Parietal lobe (tissue), 2 donors: ENCODE measurements around the gene CDK5R1. TPM values are rescaled to one million over a fixed set of nuclear protein-coding genes. Genes with fewer than 3 reads are reported as not detected.

Source experiments
- small RNA-seq: library from RNA; depleted of rRNA; stranded (forward); fragments of <200 nt; gene quantifications from one replicate; pipeline ENCODE3, GENCODE V24; 2014; ENCODE audit warnings: low replicate concordance
- total RNA-seq: library from RNA; depleted of rRNA; stranded (reverse); fragments of >200 nt; gene quantifications from one replicate; pipeline ENCODE4 v1.2.3, GENCODE V29; 2014

The CDK5R1 gene
- 250 TPM for total RNA-seq

GRCh38 chr17:32486701-32487472, at the start of gene CDK5R1:
Gene CDK5R1, plus strand, starts transcription at chr17:32486993. Its CDS starts 628 bp downstream, at chr17:32487621.

GRCh38 chr17:32444301-32445073, 42.3 kb upstream of the CDK5R1 start, which contains the start of gene PSMD11:
Gene PSMD11, plus strand, starts transcription at chr17:32444510. Its CDS starts 14 bp downstream, at chr17:32444524.

Small RNAs within 50 kb of the gene (small RNA-seq; reads per million reads assigned to genes)
- gene RF00019, result not detected

Other genes with a start within 250 kb of the CDK5R1 start
- 2.5 TPM for gene RHBDL3, start 221.2 kb upstream of the CDK5R1 start, total RNA-seq
- gene C17orf75, start 144.8 kb upstream of the CDK5R1 start, total RNA-seq, result 36.6 TPM
- 245 TPM for gene ZNF207, start 136.8 kb upstream of the CDK5R1 start, total RNA-seq
- 94.5 TPM for gene PSMD11, start 42.5 kb upstream of the CDK5R1 start, total RNA-seq